Measurements from ENCODE around the gene SPIN2B.

DNA sequence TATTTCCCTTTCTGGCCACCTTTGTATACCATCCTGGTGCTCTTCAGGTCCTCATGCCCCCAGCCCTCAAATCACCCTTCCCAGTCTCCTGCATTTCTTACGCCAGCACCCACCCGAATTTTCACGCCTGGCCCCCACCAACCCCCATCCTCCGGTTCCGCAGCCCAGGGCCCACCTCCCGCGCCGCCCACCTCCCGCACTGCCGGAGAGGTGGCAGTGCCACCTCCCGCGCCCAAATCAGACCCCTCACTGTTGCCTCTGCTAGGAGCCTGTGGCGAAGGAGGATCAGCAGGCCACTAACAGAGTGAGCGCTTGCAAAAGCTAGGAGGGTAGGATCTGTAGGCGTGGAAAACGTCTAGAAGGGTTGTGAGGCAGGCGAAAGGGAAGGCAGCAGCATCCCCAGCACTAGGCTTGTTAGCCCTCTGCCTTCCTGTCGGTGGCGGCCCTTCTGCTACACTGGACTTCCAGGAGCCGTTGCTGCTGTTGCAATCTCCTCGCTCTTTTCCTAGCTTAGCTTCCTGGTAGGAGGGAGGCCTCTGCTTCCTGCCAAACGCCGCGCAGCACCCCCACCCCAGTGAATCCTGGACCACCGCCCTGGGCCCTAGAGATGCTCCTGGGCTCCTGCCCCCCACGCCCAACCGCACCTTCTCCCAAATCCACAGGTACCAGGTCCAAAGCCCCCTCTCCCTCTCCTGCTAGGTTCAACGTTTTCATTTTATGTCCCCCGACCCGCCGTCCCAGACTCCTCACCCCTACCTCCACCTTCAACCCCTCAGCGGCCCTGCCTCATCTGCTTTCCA, 51.0 kb downstream of the SPIN2B start:
- TF ChIP-seq ZNF232 (CRISPR knock-in tag; IDR thresholded peaks at IDR 0.05) = no peak
- TF ChIP-seq, protein P1, sequence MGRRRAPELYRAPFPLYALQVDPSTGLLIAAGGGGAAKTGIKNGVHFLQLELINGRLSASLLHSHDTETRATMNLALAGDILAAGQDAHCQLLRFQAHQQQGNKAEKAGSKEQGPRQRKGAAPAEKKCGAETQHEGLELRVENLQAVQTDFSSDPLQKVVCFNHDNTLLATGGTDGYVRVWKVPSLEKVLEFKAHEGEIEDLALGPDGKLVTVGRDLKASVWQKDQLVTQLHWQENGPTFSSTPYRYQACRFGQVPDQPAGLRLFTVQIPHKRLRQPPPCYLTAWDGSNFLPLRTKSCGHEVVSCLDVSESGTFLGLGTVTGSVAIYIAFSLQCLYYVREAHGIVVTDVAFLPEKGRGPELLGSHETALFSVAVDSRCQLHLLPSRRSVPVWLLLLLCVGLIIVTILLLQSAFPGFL (CRISPR knock-in tag; IDR thresholded peaks at IDR 0.05; ENCODE audit: borderline replicate concordance) = no peak
- TF ChIP-seq, protein P2, sequence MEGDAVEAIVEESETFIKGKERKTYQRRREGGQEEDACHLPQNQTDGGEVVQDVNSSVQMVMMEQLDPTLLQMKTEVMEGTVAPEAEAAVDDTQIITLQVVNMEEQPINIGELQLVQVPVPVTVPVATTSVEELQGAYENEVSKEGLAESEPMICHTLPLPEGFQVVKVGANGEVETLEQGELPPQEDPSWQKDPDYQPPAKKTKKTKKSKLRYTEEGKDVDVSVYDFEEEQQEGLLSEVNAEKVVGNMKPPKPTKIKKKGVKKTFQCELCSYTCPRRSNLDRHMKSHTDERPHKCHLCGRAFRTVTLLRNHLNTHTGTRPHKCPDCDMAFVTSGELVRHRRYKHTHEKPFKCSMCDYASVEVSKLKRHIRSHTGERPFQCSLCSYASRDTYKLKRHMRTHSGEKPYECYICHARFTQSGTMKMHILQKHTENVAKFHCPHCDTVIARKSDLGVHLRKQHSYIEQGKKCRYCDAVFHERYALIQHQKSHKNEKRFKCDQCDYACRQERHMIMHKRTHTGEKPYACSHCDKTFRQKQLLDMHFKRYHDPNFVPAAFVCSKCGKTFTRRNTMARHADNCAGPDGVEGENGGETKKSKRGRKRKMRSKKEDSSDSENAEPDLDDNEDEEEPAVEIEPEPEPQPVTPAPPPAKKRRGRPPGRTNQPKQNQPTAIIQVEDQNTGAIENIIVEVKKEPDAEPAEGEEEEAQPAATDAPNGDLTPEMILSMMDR (IDR thresholded peaks at IDR 0.05) = no peak
- TF ChIP-seq, protein P3, sequence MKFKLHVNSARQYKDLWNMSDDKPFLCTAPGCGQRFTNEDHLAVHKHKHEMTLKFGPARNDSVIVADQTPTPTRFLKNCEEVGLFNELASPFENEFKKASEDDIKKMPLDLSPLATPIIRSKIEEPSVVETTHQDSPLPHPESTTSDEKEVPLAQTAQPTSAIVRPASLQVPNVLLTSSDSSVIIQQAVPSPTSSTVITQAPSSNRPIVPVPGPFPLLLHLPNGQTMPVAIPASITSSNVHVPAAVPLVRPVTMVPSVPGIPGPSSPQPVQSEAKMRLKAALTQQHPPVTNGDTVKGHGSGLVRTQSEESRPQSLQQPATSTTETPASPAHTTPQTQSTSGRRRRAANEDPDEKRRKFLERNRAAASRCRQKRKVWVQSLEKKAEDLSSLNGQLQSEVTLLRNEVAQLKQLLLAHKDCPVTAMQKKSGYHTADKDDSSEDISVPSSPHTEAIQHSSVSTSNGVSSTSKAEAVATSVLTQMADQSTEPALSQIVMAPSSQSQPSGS (CRISPR knock-in tag; IDR thresholded peaks at IDR 0.05; ENCODE audit: borderline replicate concordance, low read depth) = no peak

Data from WTC11 (cell line).